ENCODE results near the gene CBR1.
"Not testable (repeated sequence)": the region's sequence is repeated elsewhere in the genome, so short reads cannot be mapped to it uniquely, and the experiment has no call there.

CBR1 gene

DNA sequence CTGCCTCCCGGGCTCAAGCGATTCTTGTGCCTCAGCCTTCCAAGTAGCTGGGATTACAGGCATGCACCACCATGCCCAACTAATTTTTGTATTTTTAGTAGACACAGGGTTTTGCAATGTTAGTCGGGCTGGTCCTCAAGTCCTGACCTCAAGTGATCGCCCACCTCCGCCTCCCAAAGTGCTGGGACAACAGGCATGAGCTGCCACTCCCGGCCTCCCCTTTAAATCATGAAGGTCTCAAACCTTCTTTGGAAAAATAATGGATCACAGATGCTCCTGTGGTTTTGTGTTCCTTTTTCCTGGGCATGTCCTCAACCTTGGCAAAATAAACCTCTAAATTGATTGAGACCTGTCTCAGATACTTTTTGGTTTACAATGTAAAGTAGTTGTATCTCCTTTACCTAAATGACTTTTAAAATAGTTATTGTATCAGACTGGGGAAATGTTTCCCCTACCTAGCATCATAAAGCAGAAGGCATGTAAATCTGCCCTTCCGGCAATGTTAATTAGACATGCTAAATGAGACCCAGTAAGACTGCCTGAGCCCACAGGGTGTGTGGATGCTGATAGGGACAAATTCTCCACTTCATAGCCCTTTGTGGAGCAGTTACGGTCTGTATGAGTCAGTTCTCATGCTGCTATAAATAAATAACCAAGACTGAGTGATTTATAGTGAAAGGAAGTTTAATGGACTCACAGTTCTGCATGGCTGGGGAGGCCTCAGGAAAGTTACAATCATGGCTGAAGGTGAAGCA is 27.8 kb downstream of the CBR1 start:
- TF ChIP-seq, protein P1, sequence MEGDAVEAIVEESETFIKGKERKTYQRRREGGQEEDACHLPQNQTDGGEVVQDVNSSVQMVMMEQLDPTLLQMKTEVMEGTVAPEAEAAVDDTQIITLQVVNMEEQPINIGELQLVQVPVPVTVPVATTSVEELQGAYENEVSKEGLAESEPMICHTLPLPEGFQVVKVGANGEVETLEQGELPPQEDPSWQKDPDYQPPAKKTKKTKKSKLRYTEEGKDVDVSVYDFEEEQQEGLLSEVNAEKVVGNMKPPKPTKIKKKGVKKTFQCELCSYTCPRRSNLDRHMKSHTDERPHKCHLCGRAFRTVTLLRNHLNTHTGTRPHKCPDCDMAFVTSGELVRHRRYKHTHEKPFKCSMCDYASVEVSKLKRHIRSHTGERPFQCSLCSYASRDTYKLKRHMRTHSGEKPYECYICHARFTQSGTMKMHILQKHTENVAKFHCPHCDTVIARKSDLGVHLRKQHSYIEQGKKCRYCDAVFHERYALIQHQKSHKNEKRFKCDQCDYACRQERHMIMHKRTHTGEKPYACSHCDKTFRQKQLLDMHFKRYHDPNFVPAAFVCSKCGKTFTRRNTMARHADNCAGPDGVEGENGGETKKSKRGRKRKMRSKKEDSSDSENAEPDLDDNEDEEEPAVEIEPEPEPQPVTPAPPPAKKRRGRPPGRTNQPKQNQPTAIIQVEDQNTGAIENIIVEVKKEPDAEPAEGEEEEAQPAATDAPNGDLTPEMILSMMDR (IDR thresholded peaks at IDR 0.05; ENCODE audit: low read depth, low read length, poor library complexity, severe bottlenecking): no peak
- no peak for TF ChIP-seq EZH2phosphoT487 (IDR thresholded peaks at IDR 0.05; ENCODE audit: borderline replicate concordance, low read length)
- no peak overlapping the region for H3K27ac ChIP-seq (ENCODE audit: low read depth, low read length)
- no peaks in the 10 kb centered on the region for H3K79me2 ChIP-seq (ENCODE audit: control insufficient read depth, low read length)
- no peaks in the 10 kb centered on the region for H3K9me2 ChIP-seq (replicated peaks; ENCODE audit: control insufficient read depth, low read length)
- peak overlapping the region; percentile 2; the same call in 1 of the 2 replicates for H3K4me3 ChIP-seq (ENCODE audit: low read length)
- H3K4me2 ChIP-seq (ENCODE audit: low read length): peak overlapping the region; percentile 15
- H3K36me3 ChIP-seq (ENCODE audit: control insufficient read depth, low read length): no peaks in the 10 kb centered on the region
- H3K9me3 ChIP-seq (ENCODE audit: control insufficient read depth, insufficient read depth, low read length): peaks cover 12% of the 10 kb centered on the region
- H3K27me3 ChIP-seq (ENCODE audit: control insufficient read depth, low read length): no peaks in the 10 kb centered on the region
- peaks cover 11% of the 10 kb centered on the region for H3K4me1 ChIP-seq (ENCODE audit: control insufficient read depth, low read length)
- no peaks in the 10 kb centered on the region for H4K20me1 ChIP-seq (ENCODE audit: control insufficient read depth, insufficient read depth, low read depth, low read length)
- no peaks in the 10 kb centered on the region for H3F3A ChIP-seq (ENCODE audit: control insufficient read depth, insufficient read depth)

DNA sequence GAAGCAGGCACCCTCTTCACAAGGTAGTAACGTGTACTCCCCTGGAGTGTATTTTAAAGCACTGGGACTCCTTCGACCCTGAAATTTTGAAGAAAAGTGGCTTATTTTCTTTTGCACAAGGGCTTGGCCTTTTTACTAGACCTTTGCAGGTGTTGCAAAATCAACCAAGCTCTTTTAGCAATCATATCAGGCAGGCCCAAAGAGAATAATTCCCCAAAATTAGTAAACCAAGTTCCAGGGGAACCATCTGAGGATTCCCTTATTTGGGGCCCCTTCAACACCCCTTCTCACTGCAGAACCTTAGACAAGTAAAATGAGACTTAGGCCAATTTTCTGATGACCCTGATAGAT is 28.3 kb downstream of the CBR1 start:
- no peaks in the 10 kb centered on the region for H3K27me3 ChIP-seq (ENCODE audit: control insufficient read depth, low read length)
- no peak overlapping the region for H3K4me3 ChIP-seq (ENCODE audit: low read length)
- no peak overlapping the region for H3K27ac ChIP-seq (ENCODE audit: low read depth, low read length)
- no peaks in the 10 kb centered on the region for H4K20me1 ChIP-seq (ENCODE audit: control insufficient read depth, insufficient read depth, low read depth, low read length)
- TF ChIP-seq, protein P1 (IDR thresholded peaks at IDR 0.05; ENCODE audit: low read depth, low read length, poor library complexity, severe bottlenecking): no peak
- TF ChIP-seq EZH2phosphoT487 (IDR thresholded peaks at IDR 0.05; ENCODE audit: borderline replicate concordance, low read length): no peak
- H3K9me2 ChIP-seq (replicated peaks; ENCODE audit: control insufficient read depth, low read length): no peaks in the 10 kb centered on the region
- no peaks in the 10 kb centered on the region for H3K36me3 ChIP-seq (ENCODE audit: control insufficient read depth, low read length)
- no peaks in the 10 kb centered on the region for H3F3A ChIP-seq (ENCODE audit: control insufficient read depth, insufficient read depth)
- H3K4me2 ChIP-seq (ENCODE audit: low read length): peak overlapping the region; percentile 15
- H3K4me1 ChIP-seq (ENCODE audit: control insufficient read depth, low read length): peaks cover 11% of the 10 kb centered on the region
- peaks cover 9% of the 10 kb centered on the region for H3K9me3 ChIP-seq (ENCODE audit: control insufficient read depth, insufficient read depth, low read length)
- H3K79me2 ChIP-seq (ENCODE audit: control insufficient read depth, low read length): no peaks in the 10 kb centered on the region

DNA sequence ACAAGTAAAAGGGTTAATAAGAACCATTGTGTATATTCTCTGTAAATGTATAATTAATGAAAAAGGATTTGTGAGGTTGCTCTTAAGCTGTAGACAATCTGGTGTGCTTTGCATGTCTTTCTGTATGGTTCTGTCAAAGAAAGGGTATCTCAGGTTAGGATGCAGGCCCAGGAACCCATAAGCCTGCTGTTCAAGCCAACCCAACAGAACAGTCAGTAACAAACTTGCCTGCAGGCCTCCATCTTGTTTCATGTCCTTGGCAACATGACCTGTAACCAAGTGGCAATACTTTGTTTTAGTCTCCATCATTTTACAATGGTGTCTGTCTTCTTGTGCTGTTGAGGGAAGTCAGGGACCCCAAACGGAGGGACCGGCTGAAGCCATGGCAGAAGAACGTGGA is 29.2 kb downstream of the CBR1 start:
- no peak overlapping the region for H3K4me3 ChIP-seq (ENCODE audit: low read length)
- TF ChIP-seq, protein P1 (IDR thresholded peaks at IDR 0.05; ENCODE audit: low read depth, low read length, poor library complexity, severe bottlenecking): no peak
- no peak for TF ChIP-seq EZH2phosphoT487 (IDR thresholded peaks at IDR 0.05; ENCODE audit: borderline replicate concordance, low read length)
- H3K79me2 ChIP-seq (ENCODE audit: control insufficient read depth, low read length): no peaks in the 10 kb centered on the region
- no peak overlapping the region for H3K27ac ChIP-seq (ENCODE audit: low read depth, low read length)
- H3K27me3 ChIP-seq (ENCODE audit: control insufficient read depth, low read length): no peaks in the 10 kb centered on the region
- no peaks in the 10 kb centered on the region for H4K20me1 ChIP-seq (ENCODE audit: control insufficient read depth, insufficient read depth, low read depth, low read length)
- H3K9me2 ChIP-seq (replicated peaks; ENCODE audit: control insufficient read depth, low read length): no peaks in the 10 kb centered on the region
- H3K9me3 ChIP-seq (ENCODE audit: control insufficient read depth, insufficient read depth, low read length): peaks cover under 1% of the 10 kb centered on the region
- peaks cover 11% of the 10 kb centered on the region for H3K4me1 ChIP-seq (ENCODE audit: control insufficient read depth, low read length)
- H3K4me2 ChIP-seq (ENCODE audit: low read length): no peak overlapping the region
- no peaks in the 10 kb centered on the region for H3F3A ChIP-seq (ENCODE audit: control insufficient read depth, insufficient read depth)
- H3K36me3 ChIP-seq (ENCODE audit: control insufficient read depth, low read length): no peaks in the 10 kb centered on the region

DNA sequence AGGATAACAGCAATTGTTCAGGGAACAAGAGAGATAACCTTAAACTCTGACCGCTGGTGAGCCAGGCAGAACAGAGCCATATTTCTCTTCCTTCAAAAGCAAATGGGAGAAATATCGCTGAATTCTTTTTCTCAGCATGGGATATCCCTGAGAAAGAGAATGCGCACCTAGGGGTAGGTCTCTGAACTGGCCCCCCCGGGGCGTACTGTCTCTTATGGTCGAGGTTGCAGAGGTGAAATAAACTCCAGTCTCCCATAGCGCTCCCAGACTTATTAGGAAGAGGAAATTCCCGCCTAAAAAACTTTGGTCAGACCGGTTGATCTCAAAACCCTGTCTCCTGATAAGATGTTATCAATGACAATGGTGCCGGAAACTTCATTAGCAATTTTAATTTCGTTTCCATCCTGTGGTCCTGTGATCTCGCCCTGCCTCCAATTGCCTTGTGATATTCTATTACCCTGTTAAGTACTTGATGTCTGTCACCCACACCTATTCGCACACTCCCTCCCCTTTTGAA is 29.9 kb downstream of the CBR1 start:
- H3K79me2 ChIP-seq (ENCODE audit: control insufficient read depth, low read length); H3K4me2 ChIP-seq (ENCODE audit: low read length); H3K36me3 ChIP-seq (ENCODE audit: control insufficient read depth, low read length); H3K27me3 ChIP-seq (ENCODE audit: control insufficient read depth, low read length); H4K20me1 ChIP-seq (ENCODE audit: control insufficient read depth, insufficient read depth, low read depth, low read length); H3K4me3 ChIP-seq (ENCODE audit: low read length); H3K9me3 ChIP-seq (ENCODE audit: control insufficient read depth, insufficient read depth, low read length); H3F3A ChIP-seq (ENCODE audit: control insufficient read depth, insufficient read depth); H3K9me2 ChIP-seq (replicated peaks; ENCODE audit: control insufficient read depth, low read length); H3K27ac ChIP-seq (ENCODE audit: low read depth, low read length): not testable (repeated sequence)
- peaks cover 11% of the 10 kb centered on the region for H3K4me1 ChIP-seq (ENCODE audit: control insufficient read depth, low read length)
